Islet of Langerhans (tissue), 1 donor: ENCODE data around the gene UGT2B15.

Source experiments
- FAIRE-seq: peaks from one replicate; lab custom pipeline; 2011; peaks lifted over from hg19 to GRCh38; lab: Jason Lieb, UNC

The UGT2B15 gene

DNA sequence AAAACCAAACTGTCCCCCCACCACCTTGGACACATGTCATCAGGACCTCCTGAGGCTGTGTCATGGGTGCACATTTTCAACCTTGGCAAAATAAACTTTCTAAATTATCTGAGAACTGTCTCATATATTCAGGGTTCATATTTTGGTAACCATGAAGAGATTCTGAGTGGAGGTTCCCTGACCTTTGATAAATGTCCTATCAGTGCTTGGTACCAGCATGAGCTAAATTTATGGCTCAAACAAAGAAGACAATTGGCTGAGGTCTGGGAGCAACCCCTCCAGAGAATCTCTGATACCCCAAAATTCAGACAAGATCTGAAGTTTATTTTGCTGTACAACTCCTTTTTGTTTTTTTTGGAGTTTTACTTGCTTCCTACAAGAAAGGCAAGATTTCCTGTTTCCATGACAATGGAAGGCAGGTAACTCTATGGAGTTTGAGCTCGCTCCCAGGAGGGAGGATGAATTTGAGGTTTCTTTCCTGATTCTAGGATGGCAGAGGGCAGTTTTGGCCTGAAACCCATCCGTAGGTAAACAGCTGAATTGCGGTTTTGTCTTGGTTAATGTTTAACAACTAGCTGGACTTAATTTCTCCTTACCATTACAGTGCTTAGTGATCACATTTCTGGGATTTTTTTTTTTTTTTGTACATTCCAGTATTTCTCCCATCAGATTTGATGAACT lies 14.5 kb downstream of the UGT2B15 start:
- FAIRE-seq: no peak

DNA sequence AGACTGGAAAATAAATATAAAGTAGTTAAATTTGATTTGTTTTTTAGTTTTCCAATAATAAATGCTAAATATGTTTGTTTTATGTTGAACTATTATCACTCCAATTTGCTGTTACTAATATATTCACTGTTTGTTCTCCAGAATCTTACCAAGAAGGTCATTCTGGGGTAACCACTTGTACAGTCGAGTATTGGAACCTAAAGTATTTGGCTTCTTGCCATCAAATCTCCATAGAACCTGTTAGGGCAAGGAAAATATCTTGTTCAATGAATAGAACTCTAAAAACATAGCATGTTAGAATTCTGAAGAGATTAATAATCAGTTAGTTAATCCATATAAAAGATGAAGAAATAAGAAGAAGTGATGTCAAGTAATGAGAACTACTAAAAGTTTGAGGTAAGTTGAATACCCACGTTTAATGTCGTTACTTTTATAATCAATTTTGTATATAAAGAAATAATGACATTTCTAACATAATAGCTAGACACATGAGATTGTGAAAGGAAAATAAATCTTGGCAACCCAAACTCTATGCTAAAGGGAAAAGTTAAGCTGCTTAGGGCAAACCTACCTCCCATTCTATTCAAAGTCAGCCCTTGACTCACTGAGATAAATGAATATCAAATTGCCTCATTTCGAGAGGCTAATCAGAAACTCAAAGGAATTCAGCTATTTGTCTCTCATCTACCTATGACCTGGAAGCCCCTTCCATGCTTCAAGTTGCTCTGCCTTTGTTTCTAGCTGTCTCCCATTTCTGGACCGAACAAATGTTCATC lies 15.3 kb downstream of the UGT2B15 start:
- peak; percentile 86 for FAIRE-seq

DNA sequence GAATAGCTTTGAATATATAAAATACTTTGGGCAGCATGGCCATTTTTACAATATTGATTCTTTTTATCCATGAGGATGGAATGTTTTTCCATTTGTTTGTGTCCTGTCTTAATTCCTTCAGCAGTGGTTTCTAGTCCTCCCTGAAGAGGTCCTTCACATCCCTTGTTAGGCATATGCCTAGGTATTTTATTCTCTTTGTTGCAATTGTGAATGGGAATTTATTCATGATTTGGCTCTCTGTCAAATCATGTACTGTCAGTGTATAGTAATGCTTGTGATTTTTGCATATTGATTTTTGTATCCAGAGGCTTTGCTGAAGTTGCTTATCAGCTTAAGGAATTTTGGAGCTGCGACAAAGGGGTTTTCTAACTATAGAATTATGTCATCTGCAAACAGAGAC lies 18.5 kb downstream of the UGT2B15 start:
- FAIRE-seq: no peak

DNA sequence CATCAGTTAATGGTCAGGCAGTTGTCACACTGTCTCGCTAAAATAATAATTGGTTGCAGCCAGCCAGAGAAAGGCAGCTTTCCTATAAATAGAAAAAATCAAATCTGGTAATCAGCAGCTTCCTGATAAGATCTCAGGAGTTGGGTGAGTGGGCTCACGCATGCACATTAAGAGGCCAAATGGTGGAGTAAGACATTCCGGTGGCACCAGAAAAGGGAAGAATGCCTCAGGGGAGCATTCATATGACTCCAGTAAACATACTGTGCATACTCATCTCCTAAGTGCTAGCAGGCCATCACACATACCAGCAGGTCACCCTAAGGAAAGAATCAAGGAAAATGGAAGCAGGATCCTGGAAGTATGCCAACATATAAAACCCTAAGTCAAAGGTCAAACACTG lies 40.1 kb downstream of the UGT2B15 start:
- no peak for FAIRE-seq

DNA sequence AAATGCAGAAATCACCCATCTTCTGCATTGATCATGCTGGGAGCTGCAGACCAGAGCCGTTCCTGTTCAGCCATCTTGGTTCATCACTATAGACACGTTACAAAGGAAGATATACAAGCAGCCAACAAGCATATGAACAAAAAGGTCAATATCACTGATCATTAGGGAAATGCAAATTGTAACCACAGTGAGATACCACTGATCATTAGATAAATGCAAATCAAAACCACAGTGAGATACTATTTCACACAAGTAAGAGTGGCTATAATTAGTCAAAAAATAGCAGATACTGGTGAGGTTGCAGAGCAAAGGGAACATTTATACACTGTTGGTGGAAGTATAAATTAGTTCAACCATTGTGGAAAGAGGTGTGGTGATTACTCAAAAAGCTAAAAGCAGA lies 47.7 kb downstream of the UGT2B15 start:
- FAIRE-seq: peak; percentile 9

DNA sequence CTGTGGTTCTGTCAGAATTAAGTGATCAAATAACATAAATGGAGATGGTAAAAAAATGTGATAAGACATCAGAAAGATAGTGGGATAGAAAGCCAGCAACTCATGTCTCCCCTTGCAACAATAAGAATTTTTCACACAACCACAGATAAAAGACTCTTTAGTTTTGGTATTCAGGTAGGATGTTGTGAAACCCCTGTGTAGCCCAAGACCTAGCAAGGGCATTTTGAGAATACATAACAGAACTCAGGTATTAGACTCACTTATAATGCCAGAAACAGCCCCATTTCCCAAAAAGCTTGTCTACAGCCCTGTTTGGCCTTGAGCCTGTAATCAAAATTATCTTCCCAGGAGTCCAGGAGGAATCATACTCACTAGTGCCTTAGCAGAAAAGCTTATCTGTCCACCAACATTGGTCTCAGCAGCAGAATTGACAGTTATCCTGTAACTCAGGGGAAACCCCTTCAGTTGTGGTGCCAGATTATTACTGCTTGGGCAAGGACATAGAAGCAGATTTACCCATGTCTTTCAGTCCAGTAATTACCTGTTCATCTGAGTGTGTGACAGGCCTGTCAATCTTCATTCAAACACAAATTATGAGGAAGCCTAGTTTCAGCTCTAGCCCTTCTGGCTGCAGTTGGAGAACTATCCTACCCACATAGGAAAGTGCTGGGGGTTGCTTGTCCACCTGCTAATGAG lies 53.3 kb downstream of the UGT2B15 start:
- no peak for FAIRE-seq

DNA sequence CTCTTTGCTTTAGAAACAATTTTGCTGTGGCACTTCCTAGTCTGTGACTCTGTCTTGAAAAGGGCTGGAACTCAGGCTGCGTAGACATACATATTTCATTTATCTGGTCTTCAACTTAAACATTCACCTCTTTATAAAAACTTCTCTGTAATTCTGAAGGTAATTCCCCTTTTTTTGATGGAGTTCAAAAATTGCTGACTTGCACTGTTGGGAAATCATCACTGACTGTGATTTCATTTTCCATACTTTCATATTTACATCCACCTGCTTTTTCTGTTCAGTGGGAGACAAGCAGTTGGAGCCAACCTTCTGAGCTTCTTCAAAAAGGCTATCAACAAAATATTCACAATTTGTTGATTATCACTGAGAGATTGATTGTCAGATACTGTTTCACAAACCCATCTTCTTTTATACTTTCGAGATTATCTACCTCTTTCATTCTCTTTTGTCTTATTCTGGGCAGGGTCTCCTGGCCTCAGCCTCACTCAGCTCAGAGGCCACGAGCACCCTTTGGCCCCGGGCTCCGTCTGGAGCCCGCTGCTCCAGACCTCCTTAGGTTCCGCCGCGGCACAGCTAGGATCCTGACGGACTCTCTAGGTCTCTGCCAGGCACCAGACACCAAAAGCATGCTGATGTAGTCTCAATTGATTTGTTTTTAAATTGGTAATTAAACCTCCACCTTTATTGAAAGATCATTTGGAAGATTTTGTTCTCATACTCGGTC lies 54.6 kb downstream of the UGT2B15 start:
- FAIRE-seq: no peak

DNA sequence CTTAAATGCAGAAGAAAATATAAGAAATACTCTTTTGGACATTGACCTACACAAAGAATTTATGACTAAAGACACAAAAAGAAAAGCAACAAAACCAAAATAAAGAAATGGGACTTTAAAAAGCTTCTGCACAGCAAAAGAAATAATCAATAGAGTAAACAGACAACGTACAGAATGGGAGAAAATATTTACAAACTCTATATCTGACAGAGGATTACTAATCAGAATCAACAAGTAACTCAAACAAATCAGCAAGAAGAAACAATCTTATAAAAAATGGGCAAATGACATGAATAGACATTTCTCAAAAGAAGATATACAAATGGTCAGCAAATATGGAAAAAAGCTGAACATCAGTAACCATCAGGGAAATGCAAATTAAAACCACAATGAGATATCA lies 56.7 kb downstream of the UGT2B15 start:
- FAIRE-seq: no peak

DNA sequence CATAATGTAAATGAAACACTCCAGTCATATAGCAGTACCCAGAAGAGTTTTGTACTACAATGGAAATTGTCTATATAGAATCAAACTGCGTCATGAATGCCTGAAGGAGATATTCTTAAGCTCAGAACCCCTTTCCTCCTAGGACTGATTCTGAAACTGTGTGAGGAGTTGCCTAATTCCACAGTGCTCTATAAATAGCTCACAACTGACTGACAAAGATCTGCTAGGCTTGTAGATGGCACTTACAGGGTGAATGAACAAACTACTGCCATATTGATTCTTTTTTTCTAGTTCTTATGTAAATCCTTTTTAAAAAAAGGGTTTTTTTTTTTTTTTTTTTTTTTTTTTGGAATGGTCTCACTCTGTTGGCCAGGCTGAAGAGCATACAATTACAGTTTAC lies 64.2 kb downstream of the UGT2B15 start:
- peak; percentile 95 for FAIRE-seq

DNA sequence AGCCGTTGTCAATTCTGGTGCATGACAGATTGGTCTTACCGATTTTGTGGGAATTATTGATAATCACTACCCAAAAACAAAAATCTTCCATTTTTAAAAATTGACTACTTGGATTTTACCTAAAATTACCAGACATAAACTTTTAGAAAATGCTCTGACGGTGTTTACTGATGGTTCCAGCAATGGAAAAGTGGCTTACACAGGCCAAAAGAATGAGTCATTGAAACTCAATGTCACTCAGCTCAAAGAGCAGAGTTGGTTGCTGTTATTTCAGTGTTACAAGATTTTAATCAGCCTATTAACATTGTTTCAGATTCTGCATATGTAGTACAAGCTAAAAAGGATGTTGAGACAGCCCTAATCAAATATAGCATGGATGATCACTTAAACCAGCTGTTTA lies 71.3 kb downstream of the UGT2B15 start:
- FAIRE-seq: no peak

DNA sequence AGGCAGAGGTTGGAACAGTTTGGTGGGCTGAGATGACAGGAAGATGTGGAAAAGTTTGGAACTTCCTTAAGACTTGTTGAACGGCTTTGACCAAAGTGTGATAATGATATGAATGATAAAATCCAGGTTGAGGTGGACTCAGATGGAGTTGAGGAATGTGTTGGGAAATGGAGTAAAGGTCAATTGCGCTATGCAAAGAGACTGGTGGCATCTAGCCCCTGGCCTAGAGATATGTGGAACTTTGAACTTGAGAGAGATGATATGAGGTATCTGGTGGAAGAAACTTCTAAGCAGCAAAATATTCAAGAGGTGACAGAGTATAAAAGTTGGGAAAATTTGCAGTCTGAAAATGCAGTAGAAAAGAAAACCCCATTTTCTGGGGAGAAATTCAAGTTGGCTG lies 73.0 kb downstream of the UGT2B15 start:
- FAIRE-seq: no peak
